HG03432 (cell line): Measurements from ENCODE around the gene PIEZO2.
"Not testable (repeated sequence)": the region's sequence is repeated elsewhere in the genome, so short reads cannot be mapped to it uniquely, and the experiment has no call there.

Experiments
- ATAC-seq: cut with Tn5 transposase; IDR thresholded peaks from one replicate; pipeline ENCODE4 v1.9.1; 2021; ENCODE audit warnings: mild to moderate bottlenecking, moderate library complexity; ENCODE audit not compliant: unreplicated experiment

PIEZO2 gene

DNA sequence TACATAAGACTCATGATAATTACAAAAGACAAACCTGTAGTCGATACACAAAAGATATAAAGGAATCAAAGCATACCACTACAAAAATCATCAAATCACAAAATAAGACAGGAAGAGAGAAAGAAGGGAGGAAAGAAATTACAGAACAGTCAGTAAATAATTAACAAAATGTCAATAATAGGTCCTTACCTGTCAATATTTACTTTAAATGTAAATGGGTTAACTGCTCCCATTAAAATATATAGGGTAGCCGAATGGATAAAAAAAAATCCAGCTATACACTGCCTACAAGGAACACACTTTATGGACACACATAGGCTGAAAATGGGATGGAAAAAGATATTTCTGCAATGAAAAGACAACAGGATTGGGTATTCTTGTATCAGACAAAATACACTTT, 163.7 kb downstream of the PIEZO2 start:
- no peak for ATAC-seq

DNA sequence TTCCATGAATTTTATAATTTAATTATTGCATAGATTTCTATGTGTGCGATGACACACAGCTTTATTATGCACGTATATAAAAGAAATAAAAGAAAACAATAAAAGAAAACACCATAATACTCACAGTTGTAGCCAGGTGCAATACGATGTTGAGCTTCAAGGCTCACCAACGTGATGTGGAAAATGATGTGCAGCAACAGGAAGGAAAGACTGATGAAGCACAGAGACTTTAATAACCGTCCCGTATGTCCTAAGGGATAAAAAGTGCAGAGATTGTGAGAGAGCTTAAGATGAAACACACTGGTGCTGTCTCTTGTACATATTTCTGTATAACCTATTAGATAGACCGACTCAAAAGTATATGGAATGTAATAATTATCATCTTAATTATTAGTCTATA, 170.0 kb downstream of the PIEZO2 start:
- ATAC-seq: no peak

DNA sequence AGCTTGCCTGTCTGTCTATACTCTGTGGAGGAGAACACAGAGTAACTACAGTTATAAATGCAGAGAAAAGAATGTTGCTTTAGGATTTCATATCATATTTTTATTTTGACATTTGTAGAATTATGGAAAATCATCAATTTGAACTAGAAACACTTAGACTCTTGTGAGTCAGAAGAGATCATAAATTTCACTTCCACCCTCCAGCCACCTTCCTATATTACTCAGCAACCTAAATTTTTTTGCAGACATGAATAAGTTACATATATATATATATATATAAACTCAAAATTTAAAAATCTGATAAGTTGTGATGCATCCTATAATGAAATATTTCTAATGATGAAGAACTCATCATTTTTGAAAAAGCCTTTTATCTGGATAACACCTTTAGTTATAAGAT, 172.3 kb downstream of the PIEZO2 start:
- no peak for ATAC-seq

DNA sequence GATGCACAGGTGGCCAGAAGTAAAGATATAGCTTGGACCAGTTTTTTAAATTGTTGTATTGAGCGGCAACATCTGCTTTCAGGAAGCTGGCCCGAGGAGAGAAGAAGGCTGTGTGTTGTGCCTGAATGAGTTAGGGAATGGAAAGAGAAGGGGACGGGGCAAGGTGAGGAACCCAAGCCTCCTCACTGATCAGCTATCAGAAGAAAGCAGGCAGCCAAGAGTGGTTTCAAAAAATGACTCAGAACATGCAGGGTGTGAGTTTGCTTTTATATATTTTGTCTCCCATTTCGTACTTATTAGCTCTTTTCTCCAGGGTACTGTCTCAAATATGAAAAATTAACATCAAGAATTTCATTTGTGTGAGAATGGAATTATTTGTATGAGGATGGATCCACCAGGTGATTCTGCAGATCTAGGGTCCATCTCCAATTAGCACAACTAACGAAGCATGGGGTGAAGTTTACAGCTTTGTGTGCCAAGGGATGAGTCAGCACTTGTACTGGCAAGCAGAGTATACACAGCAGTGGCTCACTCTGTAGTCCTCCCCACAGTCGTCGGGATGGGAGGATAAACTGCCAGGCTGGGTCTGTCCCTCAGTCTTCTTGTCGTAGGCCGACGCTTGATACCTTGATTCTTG, 175.7 kb downstream of the PIEZO2 start:
- ATAC-seq: no peak

DNA sequence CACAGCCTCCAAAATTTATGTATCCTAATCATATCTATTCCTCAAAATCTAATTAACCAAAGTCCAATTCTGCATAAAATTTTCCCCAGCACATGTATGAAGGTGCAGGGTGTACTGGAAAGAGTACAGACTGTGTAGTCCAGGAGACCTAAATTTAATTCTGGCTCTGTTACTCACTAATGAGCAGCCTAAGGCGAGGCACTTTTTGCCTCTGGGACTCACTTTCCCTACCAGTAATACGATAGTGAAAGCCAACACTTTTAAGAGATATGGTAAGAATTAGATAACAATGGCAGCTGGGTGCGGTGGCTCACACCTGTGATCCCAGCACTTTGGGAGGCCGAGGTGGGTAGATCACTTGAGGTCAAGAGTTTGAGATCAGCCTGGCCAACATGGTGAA, 177.7 kb downstream of the PIEZO2 start:
- no peak for ATAC-seq

DNA sequence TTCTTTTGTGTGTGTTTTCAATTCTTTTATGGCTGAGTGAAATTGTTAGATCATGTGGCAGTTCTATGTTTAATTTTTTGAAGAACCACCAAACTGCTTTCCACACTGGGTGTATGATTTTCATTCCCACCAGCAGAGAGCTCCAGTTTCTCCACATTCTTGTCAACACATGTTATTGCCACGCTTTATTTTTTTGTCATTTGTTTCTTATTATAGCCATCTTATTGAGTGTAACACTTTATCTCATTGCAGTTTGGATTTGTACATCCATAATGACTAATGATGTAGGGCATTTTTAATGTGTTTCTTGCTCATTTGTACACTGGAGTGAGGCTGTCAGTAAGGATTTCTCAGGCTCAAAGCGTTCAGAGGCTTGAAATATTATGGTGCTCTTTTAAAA, 184.2 kb downstream of the PIEZO2 start:
- ATAC-seq: no peak

DNA sequence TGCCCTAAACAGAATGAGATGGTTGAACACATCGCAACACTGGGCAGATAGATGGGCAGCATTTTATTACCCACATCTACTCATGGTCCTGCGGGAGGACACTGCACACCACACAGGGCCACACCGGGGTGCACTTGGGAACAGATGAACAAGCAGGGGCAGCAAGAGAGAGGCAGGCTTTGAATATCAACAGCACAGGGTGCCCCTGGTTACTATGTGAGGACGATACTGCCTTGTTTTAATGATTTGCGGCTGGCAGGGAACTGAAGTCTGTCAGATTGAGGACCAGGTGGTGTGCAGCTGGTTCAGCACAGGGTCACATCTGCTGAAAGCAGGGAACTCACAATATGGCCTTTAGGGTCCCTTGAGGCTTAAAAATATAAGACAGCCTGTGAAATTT, 195.7 kb downstream of the PIEZO2 start:
- ATAC-seq: no peak

DNA sequence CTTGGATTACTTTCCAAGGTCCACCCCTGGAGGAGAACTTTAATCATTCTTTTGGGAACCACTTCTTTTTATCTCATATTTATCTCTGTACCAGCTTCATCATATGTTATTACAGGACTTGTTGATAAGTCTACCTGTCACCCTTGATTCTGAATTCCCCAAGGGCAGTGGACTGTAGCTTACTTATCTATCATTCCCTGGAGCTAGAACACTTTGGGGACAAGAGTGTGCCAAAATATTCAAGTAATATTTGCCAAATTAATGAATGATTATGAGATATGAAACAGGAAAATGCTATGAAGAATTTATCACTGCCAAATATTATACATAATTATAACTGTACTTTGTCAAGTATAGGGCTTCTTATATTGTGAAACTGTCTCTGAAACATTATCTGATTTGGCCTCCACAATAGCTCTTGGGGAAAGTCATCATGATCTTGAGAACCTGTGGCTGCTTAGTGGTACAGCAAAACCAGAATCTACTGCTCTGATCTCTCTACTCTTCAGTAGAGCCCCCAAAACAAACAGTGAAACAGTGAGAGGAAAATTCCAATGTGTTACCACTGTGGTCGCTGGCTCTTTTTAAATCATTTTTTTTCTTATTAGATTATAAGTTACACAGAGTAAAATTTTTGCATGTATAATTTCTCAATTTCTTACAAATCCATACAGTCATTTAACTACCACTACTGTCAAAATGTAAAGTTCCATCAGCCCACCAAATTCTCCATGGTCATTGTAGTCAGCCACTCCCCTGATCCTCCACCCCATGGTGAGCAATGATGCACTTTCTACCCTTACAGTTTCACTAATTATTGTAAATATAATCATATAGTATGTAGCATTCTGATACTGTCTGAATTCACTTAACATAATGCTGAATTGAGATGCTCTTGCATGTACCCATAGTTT, 197.5 kb downstream of the PIEZO2 start:
- no peak for ATAC-seq

DNA sequence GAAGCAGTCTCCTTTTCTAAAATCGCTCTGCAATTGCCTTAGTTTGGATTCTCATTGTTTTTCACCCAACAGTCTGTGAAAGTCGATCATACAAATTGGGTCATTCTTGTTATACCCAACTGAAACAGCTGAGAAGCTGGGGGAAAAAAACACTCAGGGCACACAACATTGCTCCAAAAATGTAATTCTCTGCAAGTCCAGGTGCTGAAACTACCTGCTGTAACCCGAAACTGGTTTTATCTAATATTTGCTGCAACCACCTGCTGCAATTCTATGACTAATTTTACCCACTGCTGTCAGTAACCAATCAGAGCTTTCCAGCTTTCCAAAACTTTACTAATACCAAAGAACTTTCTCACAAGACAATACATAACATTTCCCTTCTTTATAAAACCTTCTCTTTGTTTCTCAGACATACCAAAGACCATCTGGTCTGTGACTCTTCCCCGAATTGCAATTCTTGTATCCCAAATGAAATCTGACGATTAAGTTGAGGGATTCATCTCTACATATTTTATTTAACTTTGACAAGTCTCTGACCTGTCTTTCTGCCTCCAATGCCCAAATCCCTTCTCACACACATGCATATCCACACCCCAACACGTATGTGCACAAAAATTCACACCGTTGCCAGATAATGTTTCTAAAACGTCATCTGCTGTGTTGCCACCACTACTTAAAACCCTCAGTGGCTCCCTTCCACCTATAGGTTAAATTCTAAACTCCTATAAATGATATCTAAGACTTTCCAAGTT, 198.3 kb downstream of the PIEZO2 start:
- ATAC-seq: peak; percentile 70

DNA sequence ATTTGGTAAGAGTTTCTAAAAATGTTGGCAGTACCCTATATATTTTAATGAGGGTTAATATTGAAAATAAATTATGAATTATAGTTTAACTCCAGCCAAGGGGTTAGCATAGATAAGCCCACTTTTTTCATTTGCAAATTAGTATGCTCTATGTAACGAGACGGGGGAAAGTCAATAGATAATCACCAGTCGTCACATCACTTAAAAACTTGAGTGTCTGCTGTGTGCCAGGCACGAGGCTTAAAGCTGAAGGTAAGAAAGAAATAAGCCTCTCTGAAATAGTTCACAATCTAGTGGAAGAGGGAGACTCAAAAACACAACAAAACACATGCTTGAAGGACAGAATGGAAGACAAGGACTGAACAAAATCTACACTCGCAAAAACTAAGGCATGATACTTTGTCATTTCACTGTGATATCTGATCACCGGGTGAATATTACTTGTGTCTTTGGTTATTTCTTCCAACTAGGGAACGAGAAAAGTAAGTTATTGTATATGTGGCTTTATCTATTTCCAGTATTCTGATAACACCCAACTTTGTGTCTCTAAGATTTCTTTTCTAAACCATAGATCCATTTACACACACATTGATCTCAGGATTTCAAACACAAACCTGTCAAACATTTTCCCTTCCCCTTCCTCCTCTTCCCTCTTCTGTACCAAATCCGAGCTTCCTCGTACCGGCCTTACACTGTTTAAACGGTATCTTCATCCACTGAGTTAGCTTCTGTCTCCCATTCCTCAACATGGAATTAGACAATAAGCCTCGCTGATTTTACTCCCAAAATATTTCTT, 199.1 kb downstream of the PIEZO2 start:
- no peak for ATAC-seq

DNA sequence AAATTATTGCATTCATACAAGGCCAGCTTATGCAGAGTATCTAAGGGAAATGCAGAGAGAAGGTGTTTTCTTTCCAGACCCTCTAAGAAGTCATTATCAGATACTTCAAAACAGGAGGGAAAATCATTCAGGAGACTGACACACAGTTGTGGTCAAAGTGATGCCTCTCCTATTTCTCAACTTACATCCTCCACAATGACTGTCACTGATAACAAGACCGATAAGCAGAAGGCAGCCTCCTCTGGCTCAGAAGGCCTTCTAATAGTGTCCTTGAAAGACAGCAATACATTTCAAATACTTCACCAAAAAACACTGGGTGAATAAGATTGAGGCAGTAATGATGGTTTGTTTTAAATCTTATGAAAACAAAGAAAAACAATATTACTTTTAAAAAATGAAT, 199.7 kb downstream of the PIEZO2 start:
- ATAC-seq: no peak

DNA sequence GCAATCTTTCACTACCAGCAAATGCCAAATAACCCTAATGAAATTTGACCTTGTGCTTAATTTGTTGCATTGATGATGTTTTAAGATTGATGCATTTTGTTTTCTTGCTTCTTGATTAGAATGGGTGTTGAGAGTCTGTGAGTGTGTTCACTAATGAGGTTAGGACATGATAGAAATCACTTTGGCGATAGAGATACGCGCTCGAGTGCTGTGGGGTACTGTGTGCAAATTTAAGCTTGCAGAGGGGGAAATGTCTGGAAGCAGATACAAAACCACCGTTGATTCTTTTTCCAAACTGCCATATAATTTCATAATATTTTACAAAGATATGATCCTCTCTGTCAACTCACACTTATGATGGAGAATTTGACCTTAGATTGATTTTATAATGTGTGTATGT, 200.9 kb downstream of the PIEZO2 start:
- no peak for ATAC-seq

DNA sequence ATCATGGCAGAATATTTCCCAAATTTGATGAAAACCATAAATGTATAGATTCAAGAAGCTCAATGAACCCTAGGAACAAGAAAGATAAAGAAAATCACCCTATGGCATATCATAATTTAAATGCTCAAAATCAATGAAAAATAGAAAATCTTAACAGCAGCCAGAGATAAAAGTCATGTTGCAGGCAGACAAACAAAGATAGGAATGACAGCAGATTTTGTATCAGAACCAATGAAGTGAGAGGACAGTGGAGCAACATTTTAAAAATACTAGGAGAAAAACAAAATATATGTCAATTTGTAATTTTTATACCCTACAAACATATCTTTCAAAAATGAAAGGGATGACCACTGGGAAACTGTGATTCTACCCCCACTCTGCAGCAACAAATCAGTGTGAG, 203.3 kb downstream of the PIEZO2 start:
- ATAC-seq: no peak

DNA sequence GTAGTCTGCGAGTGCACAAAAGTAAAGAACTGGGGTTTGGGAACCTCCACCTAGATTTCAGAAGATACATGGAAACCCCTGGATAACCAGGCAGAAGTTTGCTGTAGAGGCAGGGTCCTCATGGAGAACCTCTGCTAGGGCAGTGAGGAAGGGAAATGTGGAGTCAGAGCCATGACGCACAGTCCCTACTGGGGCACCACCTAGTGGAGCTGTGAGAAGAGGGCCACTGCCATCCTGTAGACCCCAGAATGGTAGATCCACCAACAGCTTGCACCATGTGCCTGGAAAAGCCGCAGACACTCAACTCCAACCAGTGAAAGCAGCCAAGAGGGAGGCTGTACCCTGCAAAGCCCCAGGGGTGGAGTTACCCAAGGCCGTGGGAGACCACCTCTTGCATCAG, 206.4 kb downstream of the PIEZO2 start:
- ATAC-seq: no peak

DNA sequence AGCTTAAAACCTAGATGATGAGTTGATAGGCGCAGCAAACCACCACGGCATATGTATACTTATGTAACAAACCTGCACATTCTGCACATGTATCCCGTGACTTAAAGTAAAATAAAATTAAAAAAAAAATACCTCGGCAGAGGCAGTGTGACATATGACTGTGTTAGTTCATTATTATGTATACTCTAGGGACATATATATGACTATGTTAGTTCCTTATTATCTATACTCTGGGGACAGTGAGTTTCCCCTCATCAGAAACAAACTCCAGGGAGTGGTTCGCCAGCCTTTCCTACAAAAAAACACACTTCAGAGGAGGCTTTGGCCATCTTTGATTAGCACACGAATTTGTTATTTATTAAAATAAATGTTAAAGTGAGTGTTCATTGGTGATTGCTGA, 209.5 kb downstream of the PIEZO2 start:
- ATAC-seq: no peak

DNA sequence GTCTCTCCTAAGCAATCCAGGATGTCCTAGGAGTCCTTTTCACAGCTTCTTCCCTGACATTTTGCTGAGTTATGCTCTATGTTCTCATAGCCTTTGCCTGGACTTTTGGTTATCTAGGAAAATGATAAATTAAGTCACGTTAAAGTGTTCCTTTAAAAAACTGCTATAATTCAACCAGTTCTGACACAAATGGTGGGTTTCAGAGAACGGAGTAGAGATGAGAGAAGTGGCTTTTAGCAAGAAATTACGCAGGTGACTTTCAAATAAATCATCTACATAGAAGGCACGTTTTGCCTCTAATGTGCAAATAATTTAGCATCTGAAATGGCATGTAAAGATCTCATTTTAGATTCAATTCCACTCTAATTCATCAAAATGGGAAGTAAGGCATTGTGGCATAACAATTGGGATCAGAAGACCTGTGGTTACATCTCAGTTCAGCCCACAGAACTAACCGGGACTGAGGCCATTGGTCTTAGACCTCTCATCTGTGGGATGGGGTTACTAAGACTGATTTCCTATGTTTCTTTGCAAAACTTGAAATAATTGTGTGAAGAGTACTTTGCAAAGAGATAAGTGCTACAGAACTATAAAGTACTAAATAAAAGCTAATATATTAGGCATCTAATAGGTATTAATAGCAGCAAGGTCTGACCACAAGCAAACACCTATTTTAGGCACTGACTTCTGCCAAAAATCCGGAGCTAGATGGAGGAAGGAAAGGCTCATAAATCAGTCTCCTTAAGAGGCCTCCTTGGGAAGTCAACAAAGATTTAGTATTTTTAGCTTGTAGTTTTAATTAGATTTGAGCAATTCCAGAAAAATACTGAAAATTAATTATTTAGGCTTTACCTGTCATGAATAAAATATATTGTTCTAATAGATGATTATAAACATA, 211.4 kb downstream of the PIEZO2 start:
- ATAC-seq: no peak

DNA sequence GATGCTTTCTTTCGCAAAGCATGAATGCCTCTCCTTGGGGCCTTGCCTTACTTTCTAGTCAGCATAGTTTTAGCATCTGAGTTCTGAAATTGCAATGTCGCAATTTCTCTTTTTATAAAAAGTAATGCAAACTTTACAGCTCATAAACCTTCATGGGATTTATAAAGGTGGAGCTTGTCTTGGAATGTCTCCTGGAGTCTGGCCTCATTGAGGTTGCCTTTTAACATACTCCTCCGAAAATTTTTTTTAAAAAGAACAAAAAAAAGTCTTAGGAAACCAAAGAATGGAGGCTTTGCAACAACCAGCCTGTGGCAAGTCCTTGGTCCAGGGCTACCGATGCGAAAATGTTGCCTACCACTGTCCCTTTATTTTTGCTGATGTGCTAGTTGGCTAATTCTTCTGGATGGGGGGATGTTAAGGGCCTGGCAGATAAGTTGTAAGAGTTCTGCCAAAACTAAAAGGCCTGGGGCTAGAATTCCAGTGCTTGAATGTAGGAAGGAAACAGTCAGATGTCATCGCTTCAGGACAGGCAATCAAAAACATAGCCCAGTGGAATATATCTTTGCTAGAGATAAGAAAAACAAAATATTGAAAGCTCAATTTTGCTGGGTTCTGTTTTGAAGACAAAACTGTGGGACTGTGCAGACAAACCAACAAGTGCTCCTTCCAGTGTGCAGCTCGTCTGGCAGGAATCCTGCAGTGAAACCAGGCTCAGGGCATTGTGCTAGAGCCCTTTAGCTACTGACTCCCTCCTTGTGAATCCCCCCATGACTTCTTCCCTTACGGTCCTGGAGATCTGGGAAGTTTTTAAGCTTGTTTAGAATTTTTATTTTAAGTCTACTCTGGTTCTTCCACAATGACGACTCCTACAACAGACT, 213.0 kb downstream of the PIEZO2 start:
- ATAC-seq: no peak

DNA sequence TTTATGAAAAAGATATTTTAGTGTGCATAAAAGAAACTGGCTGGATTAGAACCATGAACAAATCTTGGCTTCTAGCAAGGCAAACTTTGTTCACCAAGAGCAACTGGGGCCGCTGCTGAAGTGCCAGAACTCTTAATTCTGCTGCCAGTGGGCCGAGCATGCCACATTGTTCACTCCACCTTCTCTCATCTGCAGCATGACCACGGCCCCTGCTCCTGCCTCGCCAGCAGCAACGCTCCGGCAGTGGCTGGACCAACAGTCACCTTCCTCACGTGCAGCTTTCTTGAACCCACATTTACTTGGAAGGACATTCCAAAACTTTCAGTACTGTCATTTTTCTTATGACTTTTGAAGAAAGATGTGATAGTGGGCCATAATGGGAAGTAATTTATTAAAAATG, 213.8 kb downstream of the PIEZO2 start:
- ATAC-seq: no peak

DNA sequence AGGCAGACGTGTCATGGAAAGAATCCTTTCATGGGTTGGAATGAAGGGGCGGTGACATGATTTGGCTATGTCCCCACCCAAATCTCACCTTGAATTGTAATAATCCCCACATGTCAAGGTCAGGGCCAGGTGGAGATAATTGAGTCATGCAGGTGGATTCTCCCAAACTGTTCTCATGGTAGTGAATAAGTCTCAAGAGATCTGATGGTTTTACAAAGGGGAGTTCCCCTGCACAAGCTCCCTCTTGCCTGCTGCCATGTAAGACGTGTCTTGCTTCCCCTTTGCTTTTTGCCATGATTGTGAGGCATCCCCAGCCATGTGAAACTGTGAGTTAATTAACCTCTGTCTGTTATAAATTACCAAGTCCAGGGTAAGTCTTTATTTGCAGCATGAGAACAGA, 215.7 kb downstream of the PIEZO2 start:
- ATAC-seq: not testable (repeated sequence)
